Choroid plexus epithelial cell (primary cell): ENCODE results near the gene ARHGAP42.
"Not testable (repeated sequence)": the region's sequence is repeated elsewhere in the genome, so short reads cannot be mapped to it uniquely, and the experiment has no call there.

Experiments
- DNase-seq: peaks from one replicate; pipeline ENCODE4 v3.0.0-alpha.2; 2010; ENCODE audit warnings: low read depth
- H3K4me3 ChIP-seq: 2 replicates; pipeline ENCODE4 v1.5.1; 2011; ENCODE audit warnings: low read depth, mild to moderate bottlenecking, control low read depth, low read length, moderate library complexity
- TF ChIP-seq, protein P1 (sequence below): conservative IDR thresholded peaks from 2 replicates; pipeline ENCODE4 v1.5.1; 2011; ENCODE audit warnings: low read depth, mild to moderate bottlenecking, control low read depth, inconsistent platforms, low read length, moderate library complexity

Gene ARHGAP42

DNA sequence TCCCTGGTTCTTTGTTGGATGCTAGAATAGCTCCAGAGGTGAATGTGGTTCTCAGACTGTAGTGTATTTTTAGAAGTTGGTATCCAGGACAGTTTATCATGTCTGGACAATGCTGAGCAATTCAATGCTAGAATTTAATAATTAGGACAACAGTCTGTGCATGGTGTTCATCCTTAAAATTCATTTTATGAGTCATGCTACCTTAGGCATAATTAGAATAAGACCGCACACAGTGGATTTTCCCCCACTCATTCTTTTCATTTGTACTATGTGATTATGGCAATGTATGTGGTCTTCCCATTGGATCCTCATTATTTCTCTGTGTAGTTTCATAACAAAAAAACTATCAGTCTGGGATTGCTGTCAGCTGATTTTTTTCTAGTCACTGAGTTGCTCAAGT lies 196.7 kb downstream of the ARHGAP42 start:
- H3K4me3 ChIP-seq = no peak overlapping the region
- TF ChIP-seq, protein P1, sequence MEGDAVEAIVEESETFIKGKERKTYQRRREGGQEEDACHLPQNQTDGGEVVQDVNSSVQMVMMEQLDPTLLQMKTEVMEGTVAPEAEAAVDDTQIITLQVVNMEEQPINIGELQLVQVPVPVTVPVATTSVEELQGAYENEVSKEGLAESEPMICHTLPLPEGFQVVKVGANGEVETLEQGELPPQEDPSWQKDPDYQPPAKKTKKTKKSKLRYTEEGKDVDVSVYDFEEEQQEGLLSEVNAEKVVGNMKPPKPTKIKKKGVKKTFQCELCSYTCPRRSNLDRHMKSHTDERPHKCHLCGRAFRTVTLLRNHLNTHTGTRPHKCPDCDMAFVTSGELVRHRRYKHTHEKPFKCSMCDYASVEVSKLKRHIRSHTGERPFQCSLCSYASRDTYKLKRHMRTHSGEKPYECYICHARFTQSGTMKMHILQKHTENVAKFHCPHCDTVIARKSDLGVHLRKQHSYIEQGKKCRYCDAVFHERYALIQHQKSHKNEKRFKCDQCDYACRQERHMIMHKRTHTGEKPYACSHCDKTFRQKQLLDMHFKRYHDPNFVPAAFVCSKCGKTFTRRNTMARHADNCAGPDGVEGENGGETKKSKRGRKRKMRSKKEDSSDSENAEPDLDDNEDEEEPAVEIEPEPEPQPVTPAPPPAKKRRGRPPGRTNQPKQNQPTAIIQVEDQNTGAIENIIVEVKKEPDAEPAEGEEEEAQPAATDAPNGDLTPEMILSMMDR = no peak
- DNase-seq = no peak

DNA sequence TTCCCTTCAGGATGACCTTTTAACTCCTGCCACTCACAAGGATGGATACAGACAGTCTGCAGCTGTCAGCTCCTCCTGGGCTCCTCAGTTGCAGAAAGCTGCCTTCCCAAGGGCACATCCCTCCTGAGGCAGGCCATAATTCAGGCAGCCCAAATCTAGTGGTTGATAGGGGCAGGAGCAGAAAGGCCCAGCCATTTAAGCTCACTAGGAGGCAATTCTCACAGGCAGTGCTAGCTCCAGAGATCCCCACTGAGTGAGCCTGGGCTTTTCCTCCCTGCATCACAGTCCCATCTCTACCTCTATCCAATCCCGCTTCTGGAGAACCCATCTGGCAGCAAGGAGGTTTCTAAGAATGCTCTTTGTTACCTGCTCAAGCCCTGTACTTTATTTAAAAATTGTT lies 200.6 kb downstream of the ARHGAP42 start:
- TF ChIP-seq, protein P1 = no peak
- no peak overlapping the region for H3K4me3 ChIP-seq
- no peak for DNase-seq

DNA sequence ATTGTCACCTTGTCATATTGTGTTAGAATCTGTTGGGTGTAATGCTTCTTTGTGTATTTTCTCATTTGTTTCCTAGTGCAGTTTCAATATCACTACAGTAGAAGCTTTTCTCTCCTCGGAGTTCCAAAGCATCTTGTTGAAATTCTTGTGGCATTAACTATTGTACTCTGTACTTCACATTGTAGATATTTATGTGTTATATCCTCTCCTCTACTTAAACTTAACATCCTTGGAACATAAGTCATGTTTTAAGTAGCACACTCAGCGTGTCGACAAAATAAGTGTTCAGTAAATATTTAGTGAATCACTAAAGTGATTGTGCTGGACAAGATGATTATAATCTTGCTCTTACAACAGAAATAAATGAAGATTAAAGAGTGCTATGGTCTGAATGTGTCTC lies 201.7 kb downstream of the ARHGAP42 start:
- TF ChIP-seq, protein P1 = no peak
- DNase-seq = no peak
- no peak overlapping the region for H3K4me3 ChIP-seq

DNA sequence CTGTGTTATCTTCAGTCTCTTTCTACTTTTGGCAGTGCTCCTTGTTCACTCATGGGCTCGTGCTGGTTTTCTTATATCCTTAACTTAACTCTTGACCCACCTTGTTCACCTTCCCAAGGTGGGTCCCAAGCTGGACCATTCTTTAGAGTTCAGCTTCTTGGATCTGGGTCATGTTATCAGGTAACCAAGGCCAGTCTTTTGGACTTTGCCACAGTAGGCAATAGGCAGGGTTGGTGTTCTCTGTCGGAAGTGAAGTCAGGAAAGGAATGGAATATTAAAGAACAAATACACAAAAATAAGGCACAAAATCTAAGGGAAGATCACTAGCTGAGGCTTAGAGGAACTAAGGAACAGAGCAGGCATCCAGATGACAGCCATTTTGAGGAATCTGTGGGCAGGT lies 202.7 kb downstream of the ARHGAP42 start:
- H3K4me3 ChIP-seq = no peak overlapping the region
- DNase-seq = no peak
- TF ChIP-seq, protein P1 = no peak

DNA sequence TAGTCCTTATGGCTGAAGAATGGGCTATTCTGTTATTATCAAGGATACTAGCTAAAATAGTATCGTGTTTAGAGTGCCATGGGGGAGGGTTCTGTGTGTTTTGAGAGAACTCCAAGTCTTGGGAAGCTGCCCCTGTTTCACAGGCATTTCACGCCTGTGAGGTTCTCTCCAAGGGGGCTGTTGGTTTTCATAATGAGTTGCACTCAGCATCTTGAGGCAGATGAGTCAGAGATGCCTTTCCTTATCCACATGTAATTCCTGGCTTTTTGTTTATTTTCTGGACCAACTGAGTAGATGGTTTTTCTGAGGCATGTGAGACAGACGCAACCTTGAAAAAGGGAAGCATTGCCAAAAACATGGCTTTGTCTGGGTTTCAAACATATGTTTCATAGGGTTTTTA lies 203.7 kb downstream of the ARHGAP42 start:
- no peak overlapping the region for H3K4me3 ChIP-seq
- peak; percentile 95 for DNase-seq
- TF ChIP-seq, protein P1 = no peak

DNA sequence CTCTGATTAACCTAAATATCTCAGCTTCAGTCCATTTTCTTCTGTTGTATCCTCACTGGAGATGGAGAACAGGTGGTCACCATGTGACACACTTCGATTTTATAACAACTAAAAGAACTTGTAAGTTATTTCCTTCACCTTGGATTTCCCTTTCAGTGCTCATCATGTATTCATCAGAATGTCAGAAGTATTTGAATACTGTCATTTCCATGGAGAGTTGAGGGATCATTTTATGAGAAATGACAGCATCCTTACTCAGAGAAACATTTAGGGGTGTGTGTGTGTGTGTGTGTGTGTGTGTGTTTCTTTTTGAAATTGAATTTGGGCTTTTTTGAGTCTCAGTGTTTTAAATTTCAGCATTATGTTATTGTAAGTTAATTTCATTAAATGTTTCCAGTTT lies 205.8 kb downstream of the ARHGAP42 start:
- no peak for DNase-seq
- TF ChIP-seq, protein P1 = no peak
- H3K4me3 ChIP-seq = no peak overlapping the region

DNA sequence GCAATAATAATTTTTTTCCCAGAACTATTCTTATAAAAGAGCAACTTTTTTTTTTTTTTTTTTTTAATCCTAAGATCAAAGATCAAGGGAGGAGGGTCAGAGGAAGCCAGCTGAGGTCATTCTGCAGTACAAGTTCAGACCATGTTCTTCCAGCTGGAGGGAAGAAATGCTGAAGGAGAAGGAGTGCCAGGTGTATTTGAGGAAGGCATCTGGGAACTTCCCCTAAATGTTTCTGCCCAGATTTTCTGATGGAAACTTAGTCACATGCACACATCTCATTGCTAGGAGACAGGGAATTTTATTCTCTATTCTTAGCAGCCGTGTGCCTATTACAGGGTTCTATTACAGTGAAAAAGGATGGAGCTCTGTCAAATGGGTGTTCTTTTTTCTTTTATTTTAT lies 208.4 kb downstream of the ARHGAP42 start:
- no peak for DNase-seq
- H3K4me3 ChIP-seq = no peak overlapping the region
- TF ChIP-seq, protein P1 = no peak

DNA sequence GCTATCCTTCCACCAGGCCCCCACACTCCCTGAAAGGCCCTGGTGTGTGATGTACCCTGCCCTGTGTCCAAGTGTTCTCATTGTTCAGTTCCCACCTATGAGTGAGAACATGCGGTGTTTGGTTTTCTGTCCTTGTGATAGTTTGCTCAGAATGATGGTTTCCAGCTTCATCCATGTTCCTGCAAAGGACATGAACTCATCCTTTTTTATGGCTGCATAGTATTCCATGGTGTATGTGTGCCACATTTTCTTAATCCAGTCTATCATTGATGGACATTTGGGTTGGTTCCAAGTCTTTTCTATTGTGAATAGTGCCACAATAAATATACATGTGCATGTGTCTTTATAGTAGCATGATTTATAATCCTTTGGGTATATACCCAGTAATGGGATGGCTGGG lies 208.9 kb downstream of the ARHGAP42 start:
- DNase-seq, H3K4me3 ChIP-seq: not testable (repeated sequence)

DNA sequence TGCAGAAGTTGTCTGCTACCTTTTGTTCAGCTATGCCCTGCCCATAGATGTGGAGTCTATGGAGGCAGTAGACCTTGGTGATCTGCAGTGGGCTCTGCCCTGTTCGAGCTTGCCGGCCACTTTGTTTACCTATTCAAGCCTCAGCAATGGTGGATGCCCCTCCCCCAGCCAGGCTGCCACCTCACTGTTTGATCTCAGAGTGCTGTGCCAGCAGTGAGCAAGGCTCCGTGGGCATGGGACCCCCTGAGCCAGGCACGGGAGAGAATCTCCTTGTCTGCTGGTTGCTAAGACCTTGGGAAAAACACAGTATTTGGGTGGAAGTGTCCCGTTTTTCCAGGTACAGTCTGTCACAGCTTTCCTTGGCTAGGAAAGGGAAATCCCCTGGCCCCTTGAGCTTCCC lies 214.4 kb downstream of the ARHGAP42 start:
- DNase-seq = not testable (repeated sequence)

More for the DNA sequence above, 214.4 kb downstream of the ARHGAP42 start:
- not testable (repeated sequence) for H3K4me3 ChIP-seq
